Measurements from ENCODE around the gene SIN3A. TPM values are rescaled to one million over a fixed set of nuclear protein-coding genes. Genes with fewer than 3 reads are reported as not detected.

The SIN3A gene
- total and polyA plus RNA-seq, 2 of the 8 experiments (the other 6 are each of a cell fraction or from before 2014, with no cell fraction given): 69.5 to 109 TPM

GRCh38 chr15:75431270-75431669 is 20.2 kb downstream of the SIN3A start (continued):
- TF ChIP-seq CTCF (IDR thresholded peaks at IDR 0.05; ENCODE audit: control extremely low read depth in 1 of 3, insufficient read depth in 1 of 3, low read depth in 1 of 3, low read length in 3 of 3): no peak
- no peak for TF ChIP-seq KDM1A (IDR thresholded peaks at IDR 0.05; ENCODE audit: borderline replicate concordance, low read length)
- TF ChIP-seq MAFK (IDR thresholded peaks at IDR 0.05; ENCODE audit: low read depth, low read length): no peak
- TF ChIP-seq CTBP2 (IDR thresholded peaks at IDR 0.05; ENCODE audit: borderline replicate concordance, insufficient read depth, insufficient read length, low read length): no peak
- TF ChIP-seq ZNF274 (IDR thresholded peaks at IDR 0.05; ENCODE audit: borderline replicate concordance, extremely low read depth, low read length): no peak
- TF ChIP-seq POLR2A (IDR thresholded peaks at IDR 0.05; ENCODE audit: control extremely low read depth in 1 of 2, low read depth in 2 of 2, low read length in 2 of 2): no peak

All from H1 (cell line).